ENCODE results near the gene TOM1L1.

TOM1L1 gene

GRCh38 chr17:54907376-54907775, 6.7 kb downstream of the TOM1L1 start:
- Histone ChIP-seq H3K4ac (ENCODE audit: low read depth, low read length) (no peak overlapping the region), H3K27ac (ENCODE audit: low read depth, low read length) (no peak overlapping the region), H3K79me2 (ENCODE audit: control insufficient read depth, insufficient read depth, low read length, poor library complexity) (no peaks in the 10 kb centered on the region), H3K14ac (ENCODE audit: low read length) (no peak overlapping the region), H4K12ac (ENCODE audit: low read depth, low read length) (no peak overlapping the region), H4K8ac (ENCODE audit: low read depth, low read length) (no peak overlapping the region), H3K4me2 (ENCODE audit: low read length) (no peak overlapping the region), H3K36me3 (ENCODE audit: control insufficient read depth in 1 of 2, insufficient read depth in 2 of 2, low read length in 2 of 2) (peaks cover 0 to 2% of the 10 kb centered on the region in 2 experiments), H3K9ac (ENCODE audit: low read length) (no peak overlapping the region), H3K9me3 (ENCODE audit: insufficient read depth, low read depth, low read length) (no peaks in the 10 kb centered on the region), H3K4me1 (ENCODE audit: control insufficient read depth in 1 of 2, insufficient read depth in 2 of 2, low read length in 2 of 2) (no peaks in the 10 kb centered on the region), H2AFZ (ENCODE audit: insufficient read depth, low read length, poor library complexity) (no peak overlapping the region), H2AK5ac (ENCODE audit: low read length) (no peak overlapping the region), H3K79me1 (ENCODE audit: low read length) (no peaks in the 10 kb centered on the region), H2BK5ac (ENCODE audit: low read depth, low read length, poor library complexity) (no peak overlapping the region), H3K18ac (ENCODE audit: low read length) (no peak overlapping the region), H4K91ac (ENCODE audit: low read depth, low read length) (no peak overlapping the region), H3K4me3 (ENCODE audit: low read depth, low read length) (no peak overlapping the region), H2BK12ac (ENCODE audit: low read length) (no peak overlapping the region), H2BK120ac (ENCODE audit: insufficient read depth, low read length, poor library complexity) (no peak overlapping the region), H3K23ac (ENCODE audit: low read length) (no peak overlapping the region), H3K27me3 (ENCODE audit: insufficient read depth, low read length) (no peaks in the 10 kb centered on the region)
- no CpG with 5 or more reads among the region's 5 CpGs for WGBS (ENCODE audit: extremely low coverage, insufficient coverage, insufficient read length)
- DNase-seq, result no peak

GRCh38 chr17:54909766-54910165, 9.1 kb downstream of the TOM1L1 start:
- Histone ChIP-seq H3K79me1 (ENCODE audit: low read length) (no peaks in the 10 kb centered on the region), H3K9ac (ENCODE audit: low read length) (no peak overlapping the region)
- no CpG with 5 or more reads among the region's 2 CpGs for WGBS (ENCODE audit: extremely low coverage, insufficient coverage, insufficient read length)

GRCh38 chr17:54916721-54917120, 16.1 kb downstream of the TOM1L1 start:
- no peaks in the 10 kb centered on the region for H3K27me3 ChIP-seq (ENCODE audit: insufficient read depth, low read length)
- WGBS (ENCODE audit: extremely low coverage, insufficient coverage, insufficient read length), result no CpG with 5 or more reads among the region's 2 CpGs
- no peak overlapping the region for H3K23ac ChIP-seq (ENCODE audit: low read length)
- no peak overlapping the region for H3K4me3 ChIP-seq (ENCODE audit: low read depth, low read length)
- no peak overlapping the region for H4K12ac ChIP-seq (ENCODE audit: low read depth, low read length)
- no peaks in the 10 kb centered on the region for H3K79me1 ChIP-seq (ENCODE audit: low read length)
- no peak for DNase-seq
- H3K4ac ChIP-seq (ENCODE audit: low read depth, low read length), result no peak overlapping the region
- H2AK5ac ChIP-seq (ENCODE audit: low read length), result no peak overlapping the region
- H2BK5ac ChIP-seq (ENCODE audit: low read depth, low read length, poor library complexity), result no peak overlapping the region
- H3K18ac ChIP-seq (ENCODE audit: low read length), result no peak overlapping the region
- no peaks in the 10 kb centered on the region for H3K4me1 ChIP-seq (ENCODE audit: control insufficient read depth in 1 of 2, insufficient read depth in 2 of 2, low read length in 2 of 2)
- H3K4me2 ChIP-seq (ENCODE audit: low read length), result no peak overlapping the region
- H2BK12ac ChIP-seq (ENCODE audit: low read length), result no peak overlapping the region
- no peak overlapping the region for H4K91ac ChIP-seq (ENCODE audit: low read depth, low read length)
- H3K9ac ChIP-seq (ENCODE audit: low read length), result no peak overlapping the region
- H3K9me3 ChIP-seq (ENCODE audit: insufficient read depth, low read depth, low read length), result no peaks in the 10 kb centered on the region
- no peaks in the 10 kb centered on the region for H3K79me2 ChIP-seq (ENCODE audit: control insufficient read depth, insufficient read depth, low read length, poor library complexity)
- no peak overlapping the region for H3K14ac ChIP-seq (ENCODE audit: low read length)
- no peak overlapping the region for H2AFZ ChIP-seq (ENCODE audit: insufficient read depth, low read length, poor library complexity)
- H3K27ac ChIP-seq (ENCODE audit: low read depth, low read length), result no peak overlapping the region
- no peak overlapping the region for H4K8ac ChIP-seq (ENCODE audit: low read depth, low read length)
- H2BK120ac ChIP-seq (ENCODE audit: insufficient read depth, low read length, poor library complexity), result no peak overlapping the region
- peaks cover 4 to 6% of the 10 kb centered on the region in 2 experiments for H3K36me3 ChIP-seq (ENCODE audit: control insufficient read depth in 1 of 2, insufficient read depth in 2 of 2, low read length in 2 of 2)

More at GRCh38 chr17:54909766-54910165, 9.1 kb downstream of the TOM1L1 start:
- no peaks in the 10 kb centered on the region for H3K27me3 ChIP-seq (ENCODE audit: insufficient read depth, low read length)
- H3K18ac ChIP-seq (ENCODE audit: low read length), result no peak overlapping the region
- H4K91ac ChIP-seq (ENCODE audit: low read depth, low read length), result no peak overlapping the region
- H3K4me3 ChIP-seq (ENCODE audit: low read depth, low read length), result no peak overlapping the region
- no peak overlapping the region for H2BK5ac ChIP-seq (ENCODE audit: low read depth, low read length, poor library complexity)
- H3K4me1 ChIP-seq (ENCODE audit: control insufficient read depth in 1 of 2, insufficient read depth in 2 of 2, low read length in 2 of 2), result no peaks in the 10 kb centered on the region
- no peak overlapping the region for H2AFZ ChIP-seq (ENCODE audit: insufficient read depth, low read length, poor library complexity)
- no peak overlapping the region for H3K14ac ChIP-seq (ENCODE audit: low read length)
- H2AK5ac ChIP-seq (ENCODE audit: low read length), result no peak overlapping the region
- no peak overlapping the region for H4K12ac ChIP-seq (ENCODE audit: low read depth, low read length)
- H2BK120ac ChIP-seq (ENCODE audit: insufficient read depth, low read length, poor library complexity), result no peak overlapping the region
- H3K27ac ChIP-seq (ENCODE audit: low read depth, low read length), result no peak overlapping the region
- no peak overlapping the region for H4K8ac ChIP-seq (ENCODE audit: low read depth, low read length)
- H3K9me3 ChIP-seq (ENCODE audit: insufficient read depth, low read depth, low read length), result no peaks in the 10 kb centered on the region
- no peaks in the 10 kb centered on the region for H3K79me2 ChIP-seq (ENCODE audit: control insufficient read depth, insufficient read depth, low read length, poor library complexity)
- DNase-seq, result no peak
- H3K36me3 ChIP-seq (ENCODE audit: control insufficient read depth in 1 of 2, insufficient read depth in 2 of 2, low read length in 2 of 2), result peaks cover 0 to 4% of the 10 kb centered on the region in 2 experiments
- no peak overlapping the region for H3K23ac ChIP-seq (ENCODE audit: low read length)
- H3K4me2 ChIP-seq (ENCODE audit: low read length), result no peak overlapping the region
- H3K4ac ChIP-seq (ENCODE audit: low read depth, low read length), result no peak overlapping the region
- no peak overlapping the region for H2BK12ac ChIP-seq (ENCODE audit: low read length)

- Histone ChIP-seq H3K79me2 (ENCODE audit: control insufficient read depth, insufficient read depth, low read length, poor library complexity) (no peaks in the 10 kb centered on the region), H2BK12ac (ENCODE audit: low read length) (no peak overlapping the region), H3K27me3 (ENCODE audit: insufficient read depth, low read length) (no peaks in the 10 kb centered on the region), H2AFZ (ENCODE audit: insufficient read depth, low read length, poor library complexity) (no peak overlapping the region), H2AK5ac (ENCODE audit: low read length) (no peak overlapping the region), H3K4ac (ENCODE audit: low read depth, low read length) (no peak overlapping the region), H4K12ac (ENCODE audit: low read depth, low read length) (no peak overlapping the region), H3K4me3 (ENCODE audit: low read depth, low read length) (no peak overlapping the region), H4K8ac (ENCODE audit: low read depth, low read length) (no peak overlapping the region), H4K91ac (ENCODE audit: low read depth, low read length) (no peak overlapping the region), H3K9ac (ENCODE audit: low read length) (no peak overlapping the region), H3K18ac (ENCODE audit: low read length) (no peak overlapping the region), H3K14ac (ENCODE audit: low read length) (no peak overlapping the region), H2BK120ac (ENCODE audit: insufficient read depth, low read length, poor library complexity) (no peak overlapping the region), H3K4me2 (ENCODE audit: low read length) (no peak overlapping the region), H3K27ac (ENCODE audit: low read depth, low read length) (no peak overlapping the region), H3K4me1 (ENCODE audit: control insufficient read depth in 1 of 2, insufficient read depth in 2 of 2, low read length in 2 of 2) (no peaks in the 10 kb centered on the region), H3K23ac (ENCODE audit: low read length) (no peak overlapping the region), H2BK5ac (ENCODE audit: low read depth, low read length, poor library complexity) (no peak overlapping the region), H3K79me1 (ENCODE audit: low read length) (no peaks in the 10 kb centered on the region), H3K36me3 (ENCODE audit: control insufficient read depth in 1 of 2, insufficient read depth in 2 of 2, low read length in 2 of 2) (peaks cover 2 to 6% of the 10 kb centered on the region in 2 experiments), H3K9me3 (ENCODE audit: insufficient read depth, low read depth, low read length) (no peaks in the 10 kb centered on the region)
- no peak for DNase-seq
Measured at GRCh38 chr17:54919425-54919824, 18.8 kb downstream of the TOM1L1 start.
